Right ventricle myocardium inferior (tissue), 1 donor: ENCODE measurements around the gene REC8. TPM values are rescaled to one million over a fixed set of nuclear protein-coding genes. Genes with fewer than 3 reads are reported as not detected.

Experiments
- ATAC-seq: fragments of 200-7000 bp; cut with Tn5 transposase; one replicate; pipeline ENCODE4 v1.9.1; 2020; ENCODE audit warnings: mild to moderate bottlenecking, moderate library complexity
- DNase-seq: peaks from one replicate; pipeline ENCODE4 v3.0.0; 2021; ENCODE audit errors: missing footprints
- intact Hi-C: fragments of 100-400 bp; cut with DNase I; formaldehyde crosslinking; loops from one replicate; pipeline ENCODE4 v1.11.0; 2022
- long read RNA-seq: library from polyadenylated mRNA; unstranded; transcript quantifications from one replicate; pipeline ENCODE4 v2.0.0, GENCODE V29; 2021
- total RNA-seq: library from RNA; stranded (reverse); fragmentation: NEBNext Ultra II Directional; extraction: Animal tissue kit (Norgen Biotek cat#: 25700); gene quantifications from one replicate; pipeline ENCODE4 v1.2.1, GENCODE V29; 2021
- donor health status: DM: no; HTN: yes; CAD: no; lungs with severe emphysema.

The REC8 gene
- 2.4 TPM for total RNA-seq
- long read RNA-seq: 0 reads

- DNase-seq (peak; percentile 78), ATAC-seq (peak; percentile 63)
- intact Hi-C loops: no loop called here
Measured at GRCh38 chr14:24171422-24172260, at the start of gene REC8. Gene REC8, plus strand, starts transcription at chr14:24172080. Its CDS starts 473 bp downstream, at chr14:24172553.

GRCh38 chr14:24122416-24122815, 49.5 kb upstream of the REC8 start:
- ATAC-seq (no peak), DNase-seq (no peak)
- intact Hi-C loops: no loop called here

GRCh38 chr14:24122898-24123297, 49.0 kb upstream of the REC8 start:
- peak; percentile 29 for ATAC-seq
- no peak for DNase-seq
- intact Hi-C loops: no loop called here

- intact Hi-C loops: no loop called here
- ATAC-seq (no peak), DNase-seq (no peak)
Measured at GRCh38 chr14:24123424-24124417, 48.2 kb upstream of the REC8 start.

GRCh38 chr14:24126939-24127338, 44.9 kb upstream of the REC8 start:
- no peak for DNase-seq
- no peak for ATAC-seq
- intact Hi-C loops: no loop called here

- intact Hi-C loops: no loop called here
- DNase-seq: no peak
- no peak for ATAC-seq
Measured at GRCh38 chr14:24127673-24128072, 44.2 kb upstream of the REC8 start.

GRCh38 chr14:24129410-24129998, 42.4 kb upstream of the REC8 start:
- ATAC-seq: no peak
- DNase-seq: no peak
- intact Hi-C loops: no loop called here

- DNase-seq: no peak
- ATAC-seq: no peak
- intact Hi-C loops: no loop called here
Measured at GRCh38 chr14:24130380-24130716, 41.5 kb upstream of the REC8 start, which contains the start of gene FITM1. Gene FITM1, plus strand, starts transcription at chr14:24130659. Its CDS starts 905 bp downstream, at chr14:24131564.

- intact Hi-C loops: loop anchor here (1.0 kb wide), 1 partner anchor 17 kb away; the partner anchor contains the start of genes DCAF11 and NRL
- ATAC-seq: peak; percentile 71
- peak; percentile 85 for DNase-seq
Measured at GRCh38 chr14:24130717-24131548, 40.9 kb upstream of the REC8 start.

- ATAC-seq (peak; percentile 28), DNase-seq (no peak)
- intact Hi-C loops: loop anchor here (1.0 kb wide), 1 partner anchor 17 kb away; the partner anchor contains the start of genes DCAF11 and NRL
Measured at GRCh38 chr14:24131549-24131966, 40.3 kb upstream of the REC8 start.

- DNase-seq: no peak
- no peak for ATAC-seq
- intact Hi-C loops: no loop called here
Measured at GRCh38 chr14:24132061-24132685, 39.7 kb upstream of the REC8 start.

GRCh38 chr14:24132976-24133375, 38.9 kb upstream of the REC8 start:
- DNase-seq (no peak), ATAC-seq (no peak)
- intact Hi-C loops: no loop called here

GRCh38 chr14:24133735-24134134, 38.1 kb upstream of the REC8 start:
- no peak for ATAC-seq
- intact Hi-C loops: no loop called here
- DNase-seq: no peak

- no peak for DNase-seq
- intact Hi-C loops: no loop called here
- no peak for ATAC-seq
Measured at GRCh38 chr14:24135584-24135833, 36.4 kb upstream of the REC8 start.

GRCh38 chr14:24135834-24136683, 35.8 kb upstream of the REC8 start, which contains the start of gene PSME1:
Gene PSME1, plus strand, starts transcription at chr14:24136194. Its CDS starts 69 bp downstream, at chr14:24136263.
- ATAC-seq (peak; percentile 94), DNase-seq (peak; percentile 96)
- intact Hi-C loops: no loop called here

GRCh38 chr14:24136684-24137528, 35.0 kb upstream of the REC8 start:
- intact Hi-C loops: no loop called here
- DNase-seq: no peak

More at GRCh38 chr14:24136684-24137528, 35.0 kb upstream of the REC8 start:
- no peak for ATAC-seq
